GM10266 (cell line): ENCODE results near the gene PAFAH1B2.
"Not testable (repeated sequence)": the region's sequence is repeated elsewhere in the genome, so short reads cannot be mapped to it uniquely, and the experiment has no call there.

Source experiments
- DNase-seq: peaks from one replicate; pipeline ENCODE4 v3.0.0; 2012; ENCODE audit errors: extremely low spot score
- TF ChIP-seq, protein P1 (sequence below): IDR thresholded peaks from 2 replicates; pipeline ENCODE4 v1.5.1; 2012; ENCODE audit warnings: mild to moderate bottlenecking, low read depth; ENCODE audit not compliant: control insufficient read depth, insufficient read depth; ENCODE audit errors: missing control alignments

The PAFAH1B2 gene

DNA sequence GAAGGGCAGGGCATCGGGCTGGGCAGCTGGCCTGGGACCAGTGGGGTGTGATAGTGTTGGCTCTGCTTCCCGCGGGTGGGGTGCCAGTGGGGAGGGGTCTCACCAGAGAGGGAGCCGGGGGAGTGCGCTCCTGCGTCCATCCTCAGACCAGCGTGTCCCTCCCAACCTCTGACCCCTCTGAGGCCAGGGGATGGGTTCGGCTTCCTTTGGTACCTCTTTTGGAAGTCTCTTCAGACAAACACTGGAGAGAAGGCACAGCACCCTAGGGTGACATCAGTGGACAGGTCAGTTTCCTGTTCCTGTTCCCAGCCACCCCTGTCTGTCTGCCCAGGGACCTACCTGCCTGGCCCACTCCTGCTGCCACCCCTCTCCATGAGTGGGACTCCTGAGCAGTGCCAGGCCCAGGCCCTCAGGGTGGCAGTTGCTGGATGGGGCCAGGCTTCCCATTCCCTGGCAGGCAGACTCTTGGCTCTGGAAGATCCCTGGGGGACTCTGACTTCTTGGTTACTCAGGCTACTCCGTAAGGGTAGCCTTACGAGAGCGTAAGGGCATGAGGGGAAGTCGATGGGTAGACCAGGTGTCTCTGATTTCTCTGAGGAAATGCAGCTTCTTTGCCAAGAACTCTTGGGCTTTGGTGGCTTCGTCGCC lies 57.7 kb downstream of the PAFAH1B2 start:
- no peak for DNase-seq
- TF ChIP-seq, protein P1, sequence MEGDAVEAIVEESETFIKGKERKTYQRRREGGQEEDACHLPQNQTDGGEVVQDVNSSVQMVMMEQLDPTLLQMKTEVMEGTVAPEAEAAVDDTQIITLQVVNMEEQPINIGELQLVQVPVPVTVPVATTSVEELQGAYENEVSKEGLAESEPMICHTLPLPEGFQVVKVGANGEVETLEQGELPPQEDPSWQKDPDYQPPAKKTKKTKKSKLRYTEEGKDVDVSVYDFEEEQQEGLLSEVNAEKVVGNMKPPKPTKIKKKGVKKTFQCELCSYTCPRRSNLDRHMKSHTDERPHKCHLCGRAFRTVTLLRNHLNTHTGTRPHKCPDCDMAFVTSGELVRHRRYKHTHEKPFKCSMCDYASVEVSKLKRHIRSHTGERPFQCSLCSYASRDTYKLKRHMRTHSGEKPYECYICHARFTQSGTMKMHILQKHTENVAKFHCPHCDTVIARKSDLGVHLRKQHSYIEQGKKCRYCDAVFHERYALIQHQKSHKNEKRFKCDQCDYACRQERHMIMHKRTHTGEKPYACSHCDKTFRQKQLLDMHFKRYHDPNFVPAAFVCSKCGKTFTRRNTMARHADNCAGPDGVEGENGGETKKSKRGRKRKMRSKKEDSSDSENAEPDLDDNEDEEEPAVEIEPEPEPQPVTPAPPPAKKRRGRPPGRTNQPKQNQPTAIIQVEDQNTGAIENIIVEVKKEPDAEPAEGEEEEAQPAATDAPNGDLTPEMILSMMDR, result no peak

DNA sequence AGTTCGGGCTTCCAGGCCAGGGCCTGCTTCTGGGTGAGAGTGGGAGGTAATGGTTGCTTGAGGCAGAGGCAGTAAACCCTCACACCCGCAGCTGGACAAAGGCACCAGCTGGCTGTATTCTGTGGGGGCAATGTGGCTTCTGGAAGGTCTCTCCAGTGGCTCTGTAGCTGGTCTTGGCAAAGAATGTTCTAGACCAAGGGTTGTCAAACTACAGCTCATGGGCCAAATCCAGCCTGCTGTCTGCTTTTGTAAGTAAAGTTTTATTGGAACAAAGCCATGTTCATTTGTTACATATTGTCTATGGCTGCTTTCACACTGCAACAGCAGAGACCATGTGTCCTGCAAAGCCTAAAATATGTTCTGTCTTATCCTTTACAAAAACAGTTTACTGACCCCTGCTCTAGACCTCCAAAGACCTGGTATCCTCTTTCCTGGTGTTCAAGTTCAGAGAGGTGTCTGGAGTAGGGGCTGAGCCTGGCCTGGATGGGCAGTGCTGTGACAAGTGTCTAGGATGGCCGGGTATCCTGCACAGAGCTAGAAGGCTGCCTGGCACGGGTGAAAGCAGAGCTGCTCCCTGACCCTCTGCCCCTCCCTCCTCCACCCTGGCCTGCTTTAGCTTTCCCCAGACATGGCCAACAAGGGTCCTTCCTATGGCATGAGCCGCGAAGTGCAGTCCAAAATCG lies 58.4 kb downstream of the PAFAH1B2 start:
- no peak for DNase-seq
- TF ChIP-seq, protein P1, result no peak

DNA sequence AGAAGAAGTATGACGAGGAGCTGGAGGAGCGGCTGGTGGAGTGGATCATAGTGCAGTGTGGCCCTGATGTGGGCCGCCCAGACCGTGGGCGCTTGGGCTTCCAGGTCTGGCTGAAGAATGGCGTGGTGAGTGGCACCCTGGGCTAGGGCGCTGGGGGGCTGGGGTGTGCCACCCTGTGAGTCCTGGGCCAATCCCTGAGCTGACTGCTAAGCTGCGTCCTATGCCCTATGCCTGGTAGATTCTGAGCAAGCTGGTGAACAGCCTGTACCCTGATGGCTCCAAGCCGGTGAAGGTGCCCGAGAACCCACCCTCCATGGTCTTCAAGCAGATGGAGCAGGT lies 59.0 kb downstream of the PAFAH1B2 start:
- TF ChIP-seq, protein P1, result no peak
- DNase-seq, result no peak

DNA sequence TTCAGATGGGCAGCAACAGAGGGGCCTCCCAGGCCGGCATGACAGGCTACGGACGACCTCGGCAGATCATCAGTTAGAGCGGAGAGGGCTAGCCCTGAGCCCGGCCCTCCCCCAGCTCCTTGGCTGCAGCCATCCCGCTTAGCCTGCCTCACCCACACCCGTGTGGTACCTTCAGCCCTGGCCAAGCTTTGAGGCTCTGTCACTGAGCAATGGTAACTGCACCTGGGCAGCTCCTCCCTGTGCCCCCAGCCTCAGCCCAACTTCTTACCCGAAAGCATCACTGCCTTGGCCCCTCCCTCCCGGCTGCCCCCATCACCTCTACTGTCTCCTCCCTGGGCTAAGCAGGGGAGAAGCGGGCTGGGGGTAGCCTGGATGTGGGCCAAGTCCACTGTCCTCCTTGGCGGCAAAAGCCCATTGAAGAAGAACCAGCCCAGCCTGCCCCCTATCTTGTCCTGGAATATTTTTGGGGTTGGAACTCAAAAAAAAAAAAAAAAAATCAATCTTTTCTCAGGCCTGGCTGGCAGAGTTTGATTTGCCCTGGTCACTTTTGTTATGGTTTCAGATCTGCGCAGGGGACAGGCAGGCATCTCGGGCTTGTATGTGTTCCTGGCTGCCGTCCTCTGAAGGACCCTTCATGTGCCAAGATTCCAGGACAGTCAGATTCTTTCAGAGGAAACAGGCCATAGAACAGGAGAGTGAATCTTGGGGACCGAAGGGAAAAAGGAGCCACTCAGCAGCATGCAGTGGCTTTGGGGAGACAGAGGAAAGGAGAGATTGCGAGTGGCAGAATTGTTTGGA lies 60.4 kb downstream of the PAFAH1B2 start:
- DNase-seq, result no peak
- TF ChIP-seq, protein P1, result no peak

DNA sequence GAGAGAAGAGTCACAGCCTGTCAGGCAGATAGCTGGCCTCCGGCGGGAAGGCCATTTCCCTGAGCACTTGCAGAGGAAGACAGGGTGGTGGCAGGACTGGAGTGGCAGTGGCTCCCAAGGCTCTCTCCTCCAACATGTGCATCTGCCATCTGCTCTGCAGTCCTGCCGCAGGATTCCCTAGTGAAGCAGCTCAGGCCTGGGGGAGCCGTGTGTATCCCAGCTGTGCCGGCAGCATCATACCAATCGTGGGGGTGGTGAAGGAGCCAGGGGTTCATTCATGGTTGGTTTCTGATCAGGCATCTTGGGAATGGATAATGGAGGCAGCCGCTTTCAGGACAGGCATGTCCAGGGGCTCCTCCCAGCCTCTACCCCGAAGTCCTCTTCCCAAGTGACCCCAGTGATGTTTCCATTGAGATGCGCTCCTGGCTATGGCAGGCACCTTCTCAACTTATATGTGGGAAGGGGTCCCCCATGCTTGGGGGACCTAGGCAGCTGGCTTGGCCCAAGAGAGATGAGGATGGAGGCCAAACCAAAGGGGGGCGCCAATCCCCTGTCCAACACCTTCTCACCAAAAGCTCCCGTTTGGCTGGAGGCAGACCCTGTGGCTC lies 61.2 kb downstream of the PAFAH1B2 start:
- TF ChIP-seq, protein P1, result no peak
- DNase-seq, result no peak

DNA sequence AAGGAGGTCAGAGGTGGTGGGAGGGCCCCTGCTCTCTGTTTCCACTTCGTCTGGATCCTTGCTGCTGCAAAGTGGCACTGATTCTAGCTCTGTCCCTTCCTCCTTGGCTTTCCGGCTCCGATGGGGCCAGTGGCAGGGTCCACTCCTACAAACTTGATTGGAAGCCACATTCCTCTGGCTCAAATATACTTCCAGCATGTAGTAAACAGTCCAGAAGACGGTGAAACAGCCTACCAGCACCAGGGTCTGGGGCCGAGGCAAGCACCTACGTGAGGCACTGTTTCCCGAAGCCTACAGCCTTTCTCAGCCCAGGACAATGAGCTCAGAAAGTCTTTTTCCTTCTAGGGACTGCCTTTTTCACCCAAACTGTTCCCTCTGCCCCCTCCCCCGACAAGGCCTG lies 62.0 kb downstream of the PAFAH1B2 start:
- not testable (repeated sequence) for DNase-seq

DNA sequence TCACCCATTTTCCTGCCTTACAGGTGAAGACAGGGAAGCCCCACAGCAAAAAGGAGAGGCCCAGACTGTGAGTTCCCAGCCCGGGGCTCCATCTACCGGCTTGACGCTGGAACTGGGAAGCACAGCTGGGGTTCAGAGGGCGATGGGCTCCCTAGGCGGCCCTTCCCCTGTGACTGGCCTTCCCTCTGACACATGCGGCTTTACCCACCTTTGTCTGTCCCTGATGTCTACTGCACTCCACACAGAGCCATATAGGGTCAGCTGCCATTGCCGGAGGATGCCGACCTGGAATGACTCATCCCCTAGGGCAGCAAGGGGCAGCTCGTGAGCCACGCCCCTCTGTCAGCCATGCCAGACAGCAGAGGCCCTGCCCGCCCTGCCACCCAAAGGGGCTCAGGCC lies 62.8 kb downstream of the PAFAH1B2 start:
- DNase-seq, result not testable (repeated sequence)

DNA sequence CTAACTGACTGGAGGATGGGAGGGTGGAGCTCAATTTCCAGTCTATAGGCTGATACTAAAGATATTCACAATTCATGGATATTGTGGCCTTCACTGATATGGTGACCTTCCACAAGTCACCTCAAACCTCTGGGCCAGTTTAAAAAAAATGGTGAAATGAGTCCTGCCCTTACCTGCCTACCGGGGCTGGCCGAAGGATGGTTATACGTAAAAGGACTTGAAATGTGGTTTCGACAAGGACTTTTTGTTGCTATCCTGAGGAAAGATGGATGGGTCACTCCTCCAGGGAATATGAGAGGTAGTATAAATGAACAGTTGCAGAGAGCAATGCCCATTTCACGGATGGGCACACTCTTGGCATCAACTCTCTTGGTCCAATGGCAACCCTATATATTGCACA lies 63.4 kb downstream of the PAFAH1B2 start:
- not testable (repeated sequence) for DNase-seq

DNA sequence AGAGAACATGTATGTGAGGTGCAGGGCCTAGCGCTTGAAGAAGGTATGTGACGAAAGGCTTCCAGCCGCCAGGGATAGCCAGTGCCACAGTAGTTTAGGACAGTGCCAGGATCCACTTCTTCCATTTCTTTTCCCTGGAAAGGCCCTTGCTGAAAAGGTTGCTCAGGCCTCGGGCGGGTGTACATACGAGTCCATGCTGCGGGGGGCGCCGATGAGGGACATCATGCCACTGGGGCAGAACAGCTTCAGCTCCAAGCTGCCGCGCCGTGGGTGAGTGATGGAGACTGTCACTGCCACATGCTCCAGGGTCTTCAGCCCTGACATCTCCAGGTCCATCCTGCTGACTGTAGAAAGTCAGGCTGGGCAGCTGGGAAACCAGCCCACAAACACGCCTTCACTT lies 64.6 kb downstream of the PAFAH1B2 start:
- not testable (repeated sequence) for DNase-seq

DNA sequence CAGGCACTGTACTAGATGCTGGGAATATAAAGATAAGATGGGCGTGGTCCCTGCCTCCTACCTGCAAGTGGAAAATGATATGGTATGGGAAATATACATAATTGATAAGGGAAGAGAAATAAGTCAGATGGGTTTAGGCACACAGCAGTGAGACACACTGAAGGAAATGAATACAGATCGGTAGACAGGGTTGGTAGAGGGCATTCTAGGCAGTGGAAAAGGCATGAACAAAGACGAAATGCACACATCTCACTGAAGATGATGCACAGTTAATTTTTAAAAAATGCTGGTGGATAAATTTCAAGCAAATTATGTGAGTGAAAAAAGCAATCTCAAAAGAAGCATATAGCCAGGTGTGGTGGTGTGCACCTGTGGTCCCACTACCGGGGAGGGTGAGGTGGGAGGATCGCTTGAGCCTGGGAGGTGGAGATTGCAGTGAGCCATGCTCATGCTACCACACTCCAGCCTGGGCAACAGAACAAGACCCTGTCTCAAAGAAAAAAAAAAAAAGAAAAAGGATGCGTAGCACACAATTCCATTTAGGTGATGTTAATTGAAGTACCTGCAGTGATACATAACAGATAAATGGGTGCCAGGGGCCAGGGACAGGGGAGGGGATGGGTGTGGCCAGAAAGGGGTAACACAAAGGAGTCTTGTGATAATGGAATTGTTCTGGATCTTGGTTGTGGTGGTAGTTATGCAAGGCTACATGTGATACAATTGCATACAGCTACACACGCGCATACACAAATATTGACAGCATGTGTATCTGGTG lies 65.5 kb downstream of the PAFAH1B2 start:
- DNase-seq, result not testable (repeated sequence)
